Measurements from ENCODE around the gene NHLRC3. TPM values are rescaled to one million over a fixed set of nuclear protein-coding genes. Genes with fewer than 3 reads are reported as not detected.
A peak's percentile ranks its signal among the peaks of the same experiment; 100 is the strongest.

The NHLRC3 gene
- total and polyA plus RNA-seq, 2 donors (not counting 3 experiments of a cell fraction or from before 2014, with no cell fraction given) = 7.3 to 10.2 TPM

GRCh38 chr13:39016787-39017186 lies 21.5 kb upstream of the NHLRC3 start:
- peak; percentile 76 for FAIRE-seq
- dilution Hi-C loops (cut with MboI; ENCODE audit: extremely low pct_ligation_motif_present, low sequenced_read_pairs) = no loop called here
- DNase-seq (ENCODE audit: low read depth, low spot score) = peak; percentile 47

More at GRCh38 chr13:39016787-39017186, 21.5 kb upstream of the NHLRC3 start:
- no peak overlapping the region for H3K4me3 ChIP-seq (replicated peaks in 1 of 3; ENCODE audit: insufficient read depth in 1 of 3, low read depth in 1 of 3, low read length in 3 of 3)
- no peak overlapping the region for H3K27ac ChIP-seq (ENCODE audit: insufficient read depth, low read depth, low read length)
- intact Hi-C loops (cut with micrococcal nuclease) = loop anchor here (2.0 kb wide), 1 partner anchor 102 kb away; no protein-coding TSS in a partner anchor
- no peaks in the 10 kb centered on the region for H3K27me3 ChIP-seq (ENCODE audit: control insufficient read depth in 2 of 2, insufficient read depth in 2 of 2, low read length in 2 of 2)
- no peaks in the 10 kb centered on the region for H3K4me1 ChIP-seq (ENCODE audit: control insufficient read depth, extremely low read depth, insufficient read depth, low read length)
- ChIA-PET POLR2A (no interaction called here), CTCF (interaction anchor here (0.6 to 1.4 kb wide), 11 partner anchors 9 to 599 kb away, joined by 3 to 7 read pairs (median 3); partner anchors contain the start of genes NHLRC3 and PROSER1)
- no peak for TF ChIP-seq MAX (IDR thresholded peaks at IDR 0.05; ENCODE audit: insufficient read depth, insufficient read length)
- TF ChIP-seq, protein P1, sequence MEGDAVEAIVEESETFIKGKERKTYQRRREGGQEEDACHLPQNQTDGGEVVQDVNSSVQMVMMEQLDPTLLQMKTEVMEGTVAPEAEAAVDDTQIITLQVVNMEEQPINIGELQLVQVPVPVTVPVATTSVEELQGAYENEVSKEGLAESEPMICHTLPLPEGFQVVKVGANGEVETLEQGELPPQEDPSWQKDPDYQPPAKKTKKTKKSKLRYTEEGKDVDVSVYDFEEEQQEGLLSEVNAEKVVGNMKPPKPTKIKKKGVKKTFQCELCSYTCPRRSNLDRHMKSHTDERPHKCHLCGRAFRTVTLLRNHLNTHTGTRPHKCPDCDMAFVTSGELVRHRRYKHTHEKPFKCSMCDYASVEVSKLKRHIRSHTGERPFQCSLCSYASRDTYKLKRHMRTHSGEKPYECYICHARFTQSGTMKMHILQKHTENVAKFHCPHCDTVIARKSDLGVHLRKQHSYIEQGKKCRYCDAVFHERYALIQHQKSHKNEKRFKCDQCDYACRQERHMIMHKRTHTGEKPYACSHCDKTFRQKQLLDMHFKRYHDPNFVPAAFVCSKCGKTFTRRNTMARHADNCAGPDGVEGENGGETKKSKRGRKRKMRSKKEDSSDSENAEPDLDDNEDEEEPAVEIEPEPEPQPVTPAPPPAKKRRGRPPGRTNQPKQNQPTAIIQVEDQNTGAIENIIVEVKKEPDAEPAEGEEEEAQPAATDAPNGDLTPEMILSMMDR (IDR thresholded peaks at IDR 0.05; ENCODE audit: extremely low read depth in 1 of 2, insufficient read depth in 1 of 2, low read depth in 1 of 2, low read length in 2 of 2) = peak; percentile 21 to 56
- no peak overlapping the region for H2AFZ ChIP-seq (ENCODE audit: low read depth, low read length)
- no peaks in the 10 kb centered on the region for H4K20me1 ChIP-seq (replicated peaks; ENCODE audit: control insufficient read depth, extremely low read depth, insufficient read depth, low read length)
- no peaks in the 10 kb centered on the region for H3K79me2 ChIP-seq (ENCODE audit: control insufficient read depth, insufficient read depth, low read length)
- H3K4me2 ChIP-seq (ENCODE audit: insufficient read depth, low read length) = no peak overlapping the region
- BruUV-seq (replicated peaks) = no TSS peak
- H3K9me1 ChIP-seq (replicated peaks; ENCODE audit: control insufficient read depth, extremely low read depth, insufficient read depth, low read length) = no peaks in the 10 kb centered on the region
- peaks cover 21 to 40% of the 10 kb centered on the region in 2 experiments for H3K36me3 ChIP-seq (ENCODE audit: control insufficient read depth in 2 of 2, extremely low read depth in 1 of 2, insufficient read depth in 2 of 2, low read length in 2 of 2)
- H3K9me3 ChIP-seq (replicated peaks; ENCODE audit: control insufficient read depth, insufficient read depth, low read length) = no peaks in the 10 kb centered on the region
- no peak overlapping the region for H3K9ac ChIP-seq (replicated peaks; ENCODE audit: extremely low read depth, insufficient read depth, low read length)
